GM18907 (cell line): ENCODE data around the gene PRMT1.
A peak's percentile ranks its signal among the peaks of the same experiment; 100 is the strongest.

ENCODE experiments used
- ATAC-seq: cut with Tn5 transposase; IDR thresholded peaks from one replicate; pipeline ENCODE4 v1.9.1; 2021; ENCODE audit warnings: mild to moderate bottlenecking, moderate library complexity; ENCODE audit not compliant: unreplicated experiment

The PRMT1 gene

GRCh38 chr19:49651029-49651819, 25.8 kb upstream of the PRMT1 start:
- ATAC-seq: no peak

DNA sequence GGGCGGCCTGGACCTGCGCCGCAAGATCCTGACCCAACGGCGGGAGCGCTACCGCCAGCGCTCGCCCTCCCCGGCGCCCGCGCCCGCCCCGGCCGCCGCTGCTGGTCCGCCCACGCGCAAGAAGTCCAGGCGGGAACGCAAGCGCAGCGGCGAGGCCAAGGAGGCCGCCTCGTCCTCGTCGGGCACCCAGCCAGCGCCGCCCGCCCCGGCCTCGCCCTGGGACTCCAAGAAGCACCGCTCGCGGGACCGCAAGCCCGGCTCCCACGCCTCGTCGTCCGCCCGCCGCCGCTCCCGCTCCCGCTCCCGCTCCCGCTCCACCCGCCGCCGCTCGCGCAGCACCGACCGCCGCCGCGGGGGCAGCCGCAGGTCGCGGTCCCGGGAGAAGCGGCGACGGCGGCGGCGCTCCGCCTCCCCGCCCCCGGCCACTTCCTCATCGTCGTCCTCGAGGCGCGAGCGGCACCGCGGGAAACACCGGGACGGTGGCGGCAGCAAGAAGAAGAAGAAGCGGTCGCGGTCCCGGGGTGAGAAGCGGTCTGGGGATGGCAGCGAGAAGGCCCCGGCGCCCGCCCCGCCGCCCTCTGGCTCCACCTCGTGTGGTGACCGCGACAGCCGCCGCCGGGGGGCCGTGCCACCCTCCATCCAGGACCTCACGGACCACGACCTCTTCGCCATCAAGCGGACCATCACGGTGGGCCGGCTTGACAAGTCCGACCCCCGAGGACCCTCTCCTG, 25.1 kb upstream of the PRMT1 start:
- ATAC-seq: no peak

DNA sequence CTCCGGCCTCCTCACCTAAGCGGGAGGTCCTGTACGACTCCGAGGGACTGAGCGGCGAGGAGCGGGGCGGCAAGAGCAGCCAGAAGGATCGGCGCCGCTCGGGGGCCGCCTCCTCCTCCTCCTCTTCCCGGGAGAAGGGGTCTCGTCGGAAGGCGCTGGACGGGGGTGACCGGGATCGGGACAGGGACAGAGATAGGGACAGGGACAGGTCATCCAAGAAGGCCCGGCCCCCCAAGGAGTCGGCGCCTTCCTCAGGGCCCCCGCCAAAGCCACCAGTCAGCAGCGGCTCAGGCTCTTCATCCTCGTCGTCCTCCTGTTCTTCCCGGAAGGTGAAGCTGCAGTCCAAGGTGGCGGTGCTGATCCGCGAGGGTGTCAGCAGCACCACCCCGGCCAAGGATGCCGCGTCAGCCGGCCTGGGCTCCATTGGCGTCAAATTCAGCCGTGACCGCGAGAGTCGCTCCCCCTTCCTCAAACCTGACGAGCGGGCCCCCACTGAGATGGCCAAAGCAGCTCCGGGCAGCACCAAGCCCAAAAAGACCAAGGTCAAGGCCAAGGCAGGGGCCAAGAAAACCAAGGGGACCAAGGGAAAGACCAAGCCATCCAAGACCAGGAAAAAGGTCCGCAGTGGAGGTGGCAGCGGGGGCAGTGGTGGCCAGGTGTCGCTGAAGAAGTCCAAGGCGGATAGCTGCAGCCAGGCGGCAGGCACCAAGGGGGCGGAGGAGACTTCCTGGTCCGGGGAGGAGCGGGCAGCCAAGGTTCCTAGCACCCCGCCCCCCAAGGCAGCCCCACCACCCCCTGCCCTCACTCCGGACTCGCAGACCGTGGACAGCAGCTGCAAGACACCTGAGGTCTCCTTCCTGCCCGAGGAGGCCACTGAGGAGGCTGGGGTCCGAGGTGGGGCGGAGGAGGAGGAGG, 24.3 kb upstream of the PRMT1 start:
- ATAC-seq: no peak

- ATAC-seq: no peak
These were observed 23.6 kb upstream of the PRMT1 start for GRCh38 chr19:49653466-49653806.

GRCh38 chr19:49654581-49654980, 22.5 kb upstream of the PRMT1 start:
- ATAC-seq: no peak

- no peak for ATAC-seq
These were observed 21.3 kb upstream of the PRMT1 start for GRCh38 chr19:49655570-49656455.

- no peak for ATAC-seq
These were observed 20.5 kb upstream of the PRMT1 start for GRCh38 chr19:49656456-49657109.

DNA sequence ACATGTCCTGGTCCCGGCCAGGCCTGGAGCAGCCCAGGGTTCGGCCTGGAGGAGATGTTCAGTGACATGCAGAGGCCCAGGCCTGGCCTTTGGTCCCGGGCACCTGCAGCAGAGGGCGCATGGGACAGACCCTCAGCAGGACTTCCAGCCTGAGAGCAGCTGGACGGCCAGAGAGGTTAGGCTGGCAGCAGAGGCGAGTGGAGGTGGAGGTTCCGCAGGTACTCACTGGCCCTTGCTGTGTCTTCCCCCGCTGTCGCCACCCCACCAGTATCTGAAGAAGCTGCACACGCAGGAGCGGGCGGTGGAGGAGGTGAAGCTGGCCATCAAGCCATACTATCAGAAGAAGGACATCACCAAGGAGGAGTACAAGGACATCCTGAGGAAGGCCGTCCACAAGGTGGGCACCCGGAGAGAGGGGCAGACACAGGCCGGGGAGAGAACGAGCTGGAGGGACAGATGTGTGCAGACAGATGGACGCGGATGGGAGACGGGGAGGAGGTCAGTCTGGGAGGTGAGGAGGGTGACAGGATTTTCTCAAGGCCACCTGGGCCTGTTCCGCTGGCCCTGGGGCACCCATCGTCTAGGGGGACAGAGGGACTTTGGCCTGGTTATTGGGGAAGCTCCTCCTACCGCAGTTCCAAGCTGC, 19.5 kb upstream of the PRMT1 start:
- ATAC-seq: no peak

DNA sequence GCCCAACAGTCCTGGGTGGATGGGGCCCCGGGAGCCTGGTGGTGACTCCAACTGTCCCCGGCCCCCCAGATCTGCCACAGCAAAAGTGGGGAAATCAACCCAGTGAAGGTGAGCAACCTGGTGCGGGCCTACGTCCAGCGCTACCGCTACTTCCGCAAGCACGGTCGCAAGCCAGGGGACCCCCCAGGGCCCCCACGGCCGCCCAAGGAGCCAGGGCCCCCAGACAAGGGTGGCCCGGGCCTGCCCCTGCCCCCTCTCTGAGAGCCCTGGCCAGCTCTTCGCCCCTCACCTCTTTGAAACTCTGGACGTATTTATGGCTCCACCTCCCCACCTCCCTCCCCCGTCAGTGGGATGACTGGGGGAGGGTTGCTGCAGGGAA, 18.9 kb upstream of the PRMT1 start:
- ATAC-seq: no peak

- ATAC-seq: no peak
These were observed 18.3 kb upstream of the PRMT1 start for GRCh38 chr19:49658566-49659442.

- no peak for ATAC-seq
These were observed 16.6 kb upstream of the PRMT1 start for GRCh38 chr19:49660338-49660961.

DNA sequence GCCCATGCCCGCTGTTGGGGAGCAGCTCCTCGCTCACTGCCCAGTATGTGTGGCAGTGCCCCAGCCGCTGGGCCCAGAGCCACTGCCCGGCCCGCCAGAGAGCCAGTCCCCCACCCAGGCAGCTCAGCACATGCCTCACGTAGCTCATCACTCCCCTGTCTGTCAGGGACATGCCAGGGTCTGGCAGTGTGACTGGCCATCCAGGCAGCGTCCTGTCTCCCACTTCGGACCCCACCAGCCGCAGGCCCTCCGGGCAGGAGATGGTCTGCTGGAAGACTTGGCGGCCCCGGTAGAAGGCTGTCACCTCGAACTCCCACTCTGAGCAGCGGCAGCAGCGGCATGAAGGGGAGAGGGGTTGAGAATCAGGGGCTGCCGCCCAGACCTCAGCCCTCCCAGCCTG, 15.1 kb upstream of the PRMT1 start:
- no peak for ATAC-seq

DNA sequence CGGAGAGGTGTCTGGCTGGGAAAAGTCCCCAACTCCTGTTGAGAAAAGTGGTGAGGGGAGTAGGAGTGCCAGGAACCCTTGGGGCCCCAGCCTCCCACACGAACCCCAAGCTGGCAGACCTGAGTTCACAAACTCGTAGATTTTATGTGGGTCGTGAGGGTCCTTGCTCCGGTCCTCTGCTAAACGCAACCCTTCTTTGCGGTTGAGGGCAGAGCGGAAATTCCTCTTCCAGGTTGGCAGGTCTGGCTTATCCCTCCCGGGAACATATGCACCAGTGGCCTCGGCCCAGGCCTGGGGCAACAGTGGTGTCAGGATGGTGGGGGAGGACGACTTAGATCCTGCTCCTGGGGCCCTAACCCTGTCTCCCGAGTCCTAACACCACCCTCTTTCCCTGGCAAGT, 13.8 kb upstream of the PRMT1 start:
- ATAC-seq: no peak

- no peak for ATAC-seq
These were observed 12.7 kb upstream of the PRMT1 start for GRCh38 chr19:49664171-49665035.

GRCh38 chr19:49665036-49665350, 12.1 kb upstream of the PRMT1 start:
- no peak for ATAC-seq

DNA sequence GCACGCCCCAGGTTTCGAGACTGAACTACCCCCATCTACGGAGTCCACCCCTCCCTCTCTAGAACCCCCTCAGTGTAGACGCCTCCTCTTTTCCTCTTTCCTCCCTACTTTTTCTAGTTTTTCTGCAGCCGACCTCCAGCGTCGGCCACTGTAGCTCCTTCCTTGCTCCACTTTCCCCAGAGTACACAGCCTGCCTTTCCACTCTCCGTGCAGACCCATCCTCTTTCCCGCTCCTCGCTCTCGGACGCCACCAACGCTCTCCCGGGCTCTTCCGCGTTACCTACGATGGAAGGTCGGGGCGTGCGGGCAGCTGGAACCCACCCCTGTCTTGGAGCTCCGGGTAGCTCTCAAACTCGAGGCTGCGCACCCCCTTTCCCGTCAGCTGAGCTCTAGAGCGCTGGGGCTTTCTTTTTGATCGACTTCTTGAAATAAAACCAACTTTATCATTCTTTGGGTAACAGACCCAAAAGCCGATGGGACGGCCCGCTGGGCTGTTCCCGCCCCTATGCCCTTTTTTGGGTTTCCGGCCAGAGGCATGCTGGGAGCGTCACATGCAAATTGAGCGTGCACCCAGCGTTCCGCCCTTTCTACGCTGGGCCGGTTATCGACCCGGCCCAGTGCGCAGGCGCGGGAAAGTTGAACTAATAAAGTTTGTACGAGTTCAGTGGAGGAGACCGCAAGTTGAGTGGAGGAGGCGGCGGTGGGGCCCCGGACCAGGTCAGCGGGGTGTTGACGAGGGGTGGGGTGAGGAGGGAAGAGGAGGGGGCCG, 11.5 kb upstream of the PRMT1 start, which contains the start of the genes BCL2L12 and IRF3:
Gene BCL2L12, plus strand, starts transcription at position 583 of the 769 bp plus-strand sequence. CDS start 760 bp downstream, outside the sequence.
Gene IRF3, minus strand, starts transcription at position 507 of the 769 bp plus-strand sequence. CDS start 1,019 bp downstream, outside the sequence.
- ATAC-seq: peak; percentile 85
